Stimulated activated CD4-positive, alpha-beta T cell treated with anti-CD3 and anti-CD28 coated beads, Interleukin-12 subunit alpha, Interleukin-12 subunit beta, amount 100 ng/mL, for 48 hours (primary cell): ENCODE data around the gene RUFY1.
"Not testable (repeated sequence)": the region's sequence is repeated elsewhere in the genome, so short reads cannot be mapped to it uniquely, and the experiment has no call there.

Experiments used
- DNase-seq, 3 donors: peaks; one replicate each; pipeline ENCODE4 v3.0.0-alpha.2; 2020; ENCODE audit warnings: low read depth in 2 of 3, low spot score in 1 of 3

The RUFY1 gene

GRCh38 chr5:179550511-179551342 lies at the start of gene RUFY1:
Gene RUFY1 (plus strand): TSS chr5:179550554. CDS start chr5:179550570, 16 bp downstream.
- peak; percentile 50 to 76 (median 64) for DNase-seq

- DNase-seq: not testable (repeated sequence)
Measured at GRCh38 chr5:179501997-179502396, 48.4 kb upstream of the RUFY1 start.

GRCh38 chr5:179502420-179502819 lies 47.9 kb upstream of the RUFY1 start:
- not testable (repeated sequence) for DNase-seq

- DNase-seq: no peak
Measured at GRCh38 chr5:179504191-179504590, 46.2 kb upstream of the RUFY1 start.

GRCh38 chr5:179504600-179505396 lies 45.6 kb upstream of the RUFY1 start:
- no peak for DNase-seq

GRCh38 chr5:179505636-179506261 lies 44.6 kb upstream of the RUFY1 start:
- no peak for DNase-seq

GRCh38 chr5:179509239-179509638 lies 41.1 kb upstream of the RUFY1 start:
- no peak for DNase-seq

- DNase-seq: no peak
Measured at GRCh38 chr5:179509845-179510244, 40.5 kb upstream of the RUFY1 start.

- DNase-seq: no peak
Measured at GRCh38 chr5:179512452-179513000, 37.8 kb upstream of the RUFY1 start.

- DNase-seq: not testable (repeated sequence)
Measured at GRCh38 chr5:179515501-179515900, 34.9 kb upstream of the RUFY1 start.

GRCh38 chr5:179516221-179516620 lies 34.1 kb upstream of the RUFY1 start:
- DNase-seq: no peak

- DNase-seq: not testable (repeated sequence)
Measured at GRCh38 chr5:179517746-179518145, 32.6 kb upstream of the RUFY1 start.

GRCh38 chr5:179518369-179518768 lies 32.0 kb upstream of the RUFY1 start:
- not testable (repeated sequence) for DNase-seq

- not testable (repeated sequence) for DNase-seq
Measured at GRCh38 chr5:179519416-179520070, 30.8 kb upstream of the RUFY1 start.

GRCh38 chr5:179522107-179522506 lies 28.2 kb upstream of the RUFY1 start:
- not testable (repeated sequence) for DNase-seq

GRCh38 chr5:179526978-179527377 lies 23.4 kb upstream of the RUFY1 start:
- no peak for DNase-seq

GRCh38 chr5:179530069-179530998 lies 20.0 kb upstream of the RUFY1 start:
- DNase-seq: peak; percentile 35 to 51 (median 43)

GRCh38 chr5:179533024-179533423 lies 17.3 kb upstream of the RUFY1 start:
- no peak for DNase-seq

- DNase-seq: no peak
Measured at GRCh38 chr5:179533907-179534306, 16.4 kb upstream of the RUFY1 start.

GRCh38 chr5:179534431-179534830 lies 15.9 kb upstream of the RUFY1 start:
- no peak for DNase-seq
